ENCODE measurements around the gene PLVAP. TPM values are rescaled to one million over a fixed set of nuclear protein-coding genes. Genes with fewer than 3 reads are reported as not detected.

The PLVAP gene
- total RNA-seq, 1 donor from 2014 or later: 283 TPM

- DNase-seq (ENCODE audit: low spot score) (no peak), ATAC-seq (no peak)
- intact Hi-C loops (cut with DNase I): no loop called here
These were observed 38.6 kb downstream of the PLVAP start for GRCh38 chr19:17338433-17339078.

- intact Hi-C loops (cut with DNase I): no loop called here
- ATAC-seq (no peak), DNase-seq (ENCODE audit: low spot score) (no peak)
These were observed 39.3 kb downstream of the PLVAP start for GRCh38 chr19:17337675-17338432.

DNA sequence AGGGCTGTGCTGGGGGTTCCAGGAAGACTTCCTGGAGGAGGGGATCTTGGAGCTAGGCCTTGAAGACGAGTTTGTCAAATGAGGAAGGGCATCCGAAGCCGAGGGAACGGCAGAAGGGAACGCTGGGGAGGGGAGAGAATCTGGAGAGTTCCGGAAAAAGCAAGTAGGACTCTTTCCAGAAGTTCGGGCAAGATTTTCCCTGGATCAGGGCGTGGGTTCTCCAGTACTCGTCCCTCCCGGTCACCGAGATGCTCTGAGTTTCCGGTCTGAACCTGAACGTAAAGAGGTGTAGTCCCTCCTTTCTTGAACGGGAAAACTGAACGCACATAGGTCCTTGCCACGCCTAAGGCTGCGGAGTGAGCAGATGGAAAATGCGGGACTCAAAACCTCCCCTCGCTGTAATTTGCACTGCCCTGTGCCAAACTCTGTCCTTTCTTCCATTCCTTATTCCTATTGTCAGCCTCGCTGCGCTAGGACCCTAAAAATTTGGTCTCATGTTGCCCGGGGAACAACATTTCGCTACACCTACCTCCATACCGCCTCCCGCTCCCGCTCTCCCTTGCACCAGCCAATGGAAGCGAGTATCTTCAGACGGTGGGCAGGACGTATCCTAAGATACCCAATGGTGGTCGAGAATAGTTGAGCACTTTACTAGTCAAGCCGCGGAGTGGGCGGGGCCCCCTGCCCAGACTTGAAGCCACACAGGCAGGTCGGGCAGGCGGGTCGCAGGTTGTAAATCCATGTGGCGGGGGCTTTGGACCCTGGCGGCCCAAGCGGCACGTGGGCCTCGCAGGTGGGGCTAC, 40.1 kb downstream of the PLVAP start, which contains the start of gene GTPBP3:
GTPBP3 (plus strand) TSS at position 682 of the 803 bp plus-strand sequence; CDS start at position 741, 59 bp downstream.
- peak; percentile 96 for ATAC-seq
- intact Hi-C loops (cut with DNase I): no loop called here
- peak; percentile 97 for DNase-seq (ENCODE audit: low spot score)

- ATAC-seq (no peak), DNase-seq (ENCODE audit: low spot score) (no peak)
- intact Hi-C loops (cut with DNase I): no loop called here
These were observed 41.6 kb downstream of the PLVAP start for GRCh38 chr19:17335575-17335974.

DNA sequence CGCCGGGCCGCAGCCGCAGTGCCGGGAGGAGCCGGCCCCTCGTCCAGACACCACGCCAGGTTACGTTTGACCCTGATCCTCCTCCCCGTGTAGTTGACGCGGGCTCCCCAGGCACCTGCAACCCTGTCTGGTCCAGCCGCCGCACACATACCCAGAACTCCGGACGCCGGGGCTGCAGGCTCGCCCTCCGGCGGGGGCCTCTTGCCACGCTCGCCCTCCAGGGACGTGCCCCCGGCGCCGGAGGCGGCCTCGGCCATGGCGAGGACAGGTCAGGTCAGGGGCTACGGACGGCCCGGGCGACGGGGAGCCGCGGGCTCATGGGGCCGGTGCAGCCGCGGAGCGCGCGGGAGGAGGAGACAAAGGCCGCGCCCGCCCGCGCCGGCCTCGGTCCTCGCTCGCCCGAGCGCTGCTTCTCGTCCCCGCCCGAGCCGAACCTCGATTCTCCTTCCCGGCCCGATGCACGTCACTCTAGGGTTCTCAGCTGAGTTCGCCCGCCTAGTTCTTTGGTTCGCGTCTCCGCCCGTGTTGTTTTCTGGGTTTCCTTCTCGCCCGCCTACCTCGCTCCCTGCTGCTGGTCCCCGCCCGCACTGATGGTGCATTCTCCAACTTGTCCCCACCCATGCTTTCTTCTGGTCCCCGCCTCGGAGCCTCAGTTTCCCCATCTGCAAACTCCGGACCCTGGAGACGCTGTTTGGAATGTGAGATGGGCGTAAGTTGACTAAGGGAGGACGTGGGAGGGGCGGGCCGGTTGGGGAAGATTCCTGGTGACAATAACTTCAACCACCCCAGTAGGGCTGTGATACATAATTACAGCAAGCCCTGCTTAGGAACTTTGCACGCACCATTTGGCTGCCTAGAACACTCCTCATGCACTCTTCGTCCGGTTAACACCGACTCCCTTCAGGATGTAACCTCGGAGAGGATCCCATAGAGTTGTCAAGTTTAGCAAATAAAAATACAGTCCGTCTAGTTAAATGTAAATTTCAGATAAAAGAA, 42.4 kb downstream of the PLVAP start, which contains the start of gene ANO8:
ANO8 (minus strand) TSS at position 442 of the 996 bp plus-strand sequence; CDS start at position 257, 185 bp downstream.
- peak; percentile 84 for ATAC-seq
- DNase-seq (ENCODE audit: low spot score): peak; percentile 96
- intact Hi-C loops (cut with DNase I): no loop called here

DNA sequence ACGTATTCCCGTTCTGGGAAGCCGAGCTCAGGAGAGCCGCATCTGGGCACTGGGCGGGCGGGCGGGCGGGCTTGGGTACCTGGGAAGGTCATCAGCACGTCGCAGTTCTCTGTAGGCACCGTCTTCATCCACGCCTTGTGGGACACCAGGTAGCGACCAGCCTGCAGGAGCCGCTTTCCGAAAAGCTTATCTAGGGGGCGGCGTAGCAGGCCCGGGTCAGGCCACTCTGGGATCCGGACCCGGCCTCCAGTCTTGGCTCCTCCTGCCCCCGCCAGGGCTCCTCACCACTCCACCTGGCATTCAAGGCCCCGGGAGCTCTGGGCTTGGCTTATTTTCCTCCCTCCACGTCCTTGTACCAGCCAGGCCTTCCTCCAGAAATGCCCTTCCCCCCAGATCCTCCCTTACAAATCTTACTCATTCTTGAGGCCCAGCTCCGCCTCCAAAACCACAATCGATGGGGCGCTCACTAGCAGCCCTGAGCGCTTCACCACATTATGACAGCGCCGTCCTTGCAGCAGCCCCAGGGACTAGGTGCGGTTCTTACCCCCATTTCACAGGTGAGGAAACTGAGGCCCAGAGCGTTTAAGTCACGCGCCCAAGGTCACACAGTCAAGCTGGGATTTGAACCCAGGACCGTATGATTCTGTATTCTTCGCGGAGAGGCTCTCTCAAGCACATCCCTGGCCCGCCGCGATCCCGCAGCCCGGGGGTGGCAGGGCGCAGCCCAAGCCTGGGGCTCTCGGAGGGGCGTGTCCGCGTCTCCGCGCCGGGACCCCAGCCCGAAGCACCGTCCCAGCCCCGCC, 43.3 kb downstream of the PLVAP start:
- ATAC-seq: no peak
- intact Hi-C loops (cut with DNase I): no loop called here

GRCh38 chr19:17332677-17333581, 44.2 kb downstream of the PLVAP start:
- intact Hi-C loops (cut with DNase I): no loop called here
- DNase-seq (ENCODE audit: low spot score) (no peak), ATAC-seq (no peak)

More for the DNA sequence above, 43.3 kb downstream of the PLVAP start:
- DNase-seq (ENCODE audit: low spot score): no peak

DNA sequence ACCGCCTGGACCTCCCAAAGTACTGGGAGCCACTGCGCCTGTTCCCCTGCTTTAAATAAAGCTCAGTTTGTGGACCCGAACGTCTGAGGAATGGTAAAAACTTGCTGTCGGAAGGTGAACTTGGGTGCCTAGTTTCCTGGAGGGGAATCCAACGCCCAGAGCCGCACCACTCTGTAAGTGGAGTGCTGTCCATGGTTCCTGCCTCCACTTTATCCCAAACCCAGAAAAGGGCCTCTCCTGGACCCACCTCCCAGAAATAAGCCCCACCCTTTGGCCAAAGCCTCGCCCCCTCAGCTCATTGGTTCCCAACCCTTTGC, 44.8 kb downstream of the PLVAP start:
- intact Hi-C loops (cut with DNase I): no loop called here
- ATAC-seq (no peak), DNase-seq (ENCODE audit: low spot score) (no peak)

DNA sequence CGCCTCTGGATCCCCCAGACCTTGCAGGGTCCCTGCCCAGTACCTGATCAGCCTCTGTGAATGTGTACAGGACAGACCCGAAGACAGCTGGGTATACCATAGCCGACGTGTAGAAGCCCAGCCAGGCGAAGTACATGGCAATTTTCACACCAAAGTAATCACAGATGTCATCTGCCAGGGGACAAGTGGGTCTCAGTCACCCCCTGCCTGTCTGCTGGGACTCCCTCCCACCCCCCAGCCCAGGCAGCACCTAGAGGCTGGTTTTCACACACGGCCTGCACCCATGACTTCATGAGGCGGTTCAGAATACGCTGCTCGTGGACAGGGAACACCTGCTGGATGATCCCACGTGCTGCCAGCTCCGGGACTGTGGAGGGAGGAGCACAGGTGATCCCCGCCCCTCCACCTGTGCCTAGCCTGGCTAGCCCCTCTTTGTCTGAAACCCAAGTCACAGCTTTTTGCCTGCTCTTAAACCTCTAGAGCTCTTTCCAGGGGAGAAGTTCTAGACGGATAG, 46.0 kb downstream of the PLVAP start:
- intact Hi-C loops (cut with DNase I): no loop called here
- DNase-seq (ENCODE audit: low spot score): peak; percentile 57
- no peak for ATAC-seq

DNA sequence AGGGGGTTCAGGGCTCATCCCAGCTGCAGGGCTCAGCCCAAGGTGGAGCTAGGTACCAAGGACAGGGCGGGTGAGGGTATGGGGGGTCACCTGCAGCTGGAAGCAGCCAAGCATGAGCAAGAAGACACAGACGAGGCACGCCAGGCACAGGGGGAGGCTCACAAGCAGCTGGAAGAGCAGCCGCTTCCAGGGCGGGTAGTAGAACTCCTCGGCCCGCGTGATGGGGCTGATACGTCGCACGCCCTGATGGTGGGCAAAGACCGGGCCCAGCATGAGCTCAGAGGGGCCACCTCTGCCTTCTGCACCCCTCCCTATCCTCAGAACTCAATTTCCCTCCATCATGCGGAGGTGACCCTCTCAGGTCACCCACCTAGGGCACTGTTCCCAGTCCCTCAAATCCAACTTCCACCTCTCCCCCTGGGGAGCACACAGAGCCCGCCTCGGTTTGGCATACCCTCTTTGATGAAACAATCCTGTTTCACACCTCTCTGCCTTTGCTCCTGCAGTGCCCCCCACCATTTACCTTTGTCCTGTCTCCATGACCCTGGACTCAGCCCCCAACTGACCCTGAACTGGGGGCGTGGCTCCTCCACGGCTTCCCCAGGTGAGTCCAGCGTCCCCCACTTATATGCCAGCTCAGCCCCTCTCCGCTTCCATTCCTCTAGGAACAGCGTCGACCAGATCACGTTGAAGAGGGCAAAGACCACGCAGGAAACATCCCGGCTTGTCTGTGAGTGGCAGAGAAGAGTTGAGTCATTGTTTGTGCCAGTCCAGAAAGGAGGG, 46.7 kb downstream of the PLVAP start:
- intact Hi-C loops (cut with DNase I): no loop called here
- no peak for DNase-seq (ENCODE audit: low spot score)
- no peak for ATAC-seq

GRCh38 chr19:17329366-17330261, 47.5 kb downstream of the PLVAP start:
- ATAC-seq (no peak), DNase-seq (ENCODE audit: low spot score) (peak; percentile 58)
- intact Hi-C loops (cut with DNase I): no loop called here

- peak; percentile 56 for DNase-seq (ENCODE audit: low spot score)
- ATAC-seq: no peak
- intact Hi-C loops (cut with DNase I): no loop called here
These were observed 48.4 kb downstream of the PLVAP start for GRCh38 chr19:17328517-17329365.

GRCh38 chr19:17327654-17328516, 49.3 kb downstream of the PLVAP start:
- DNase-seq (ENCODE audit: low spot score) (peak; percentile 61), ATAC-seq (peak; percentile 3)
- intact Hi-C loops (cut with DNase I): no loop called here

Measured in sciatic nerve (tissue), 2 donors.